Measurements from ENCODE around the gene MAP1LC3A. TPM values are rescaled to one million over a fixed set of nuclear protein-coding genes. Genes with fewer than 3 reads are reported as not detected.
A peak's percentile ranks its signal among the peaks of the same experiment; 100 is the strongest.

The MAP1LC3A gene
- total RNA-seq, 1 donor from 2014 or later: 5.5 TPM

DNA sequence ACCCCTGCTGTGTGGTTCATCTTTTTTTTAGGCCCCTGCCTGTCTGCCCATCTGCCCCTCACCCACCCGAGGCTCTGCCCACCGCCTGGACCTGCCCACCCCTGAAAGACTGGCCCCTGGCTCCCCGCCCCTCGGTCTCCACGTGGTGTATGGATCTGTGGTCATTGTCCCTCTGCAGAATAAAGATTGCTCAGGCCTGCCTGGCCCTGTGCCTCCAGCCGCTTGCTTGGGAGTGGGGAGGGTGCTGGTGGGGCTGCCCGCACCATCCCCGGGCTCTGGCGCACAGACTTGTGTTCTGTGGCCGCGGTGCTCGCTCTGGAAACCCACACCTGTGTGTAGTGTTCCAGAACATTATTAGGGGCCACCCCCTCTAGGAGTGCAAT is 1.6 kb downstream of the MAP1LC3A start:
- TF ChIP-seq, protein P1, sequence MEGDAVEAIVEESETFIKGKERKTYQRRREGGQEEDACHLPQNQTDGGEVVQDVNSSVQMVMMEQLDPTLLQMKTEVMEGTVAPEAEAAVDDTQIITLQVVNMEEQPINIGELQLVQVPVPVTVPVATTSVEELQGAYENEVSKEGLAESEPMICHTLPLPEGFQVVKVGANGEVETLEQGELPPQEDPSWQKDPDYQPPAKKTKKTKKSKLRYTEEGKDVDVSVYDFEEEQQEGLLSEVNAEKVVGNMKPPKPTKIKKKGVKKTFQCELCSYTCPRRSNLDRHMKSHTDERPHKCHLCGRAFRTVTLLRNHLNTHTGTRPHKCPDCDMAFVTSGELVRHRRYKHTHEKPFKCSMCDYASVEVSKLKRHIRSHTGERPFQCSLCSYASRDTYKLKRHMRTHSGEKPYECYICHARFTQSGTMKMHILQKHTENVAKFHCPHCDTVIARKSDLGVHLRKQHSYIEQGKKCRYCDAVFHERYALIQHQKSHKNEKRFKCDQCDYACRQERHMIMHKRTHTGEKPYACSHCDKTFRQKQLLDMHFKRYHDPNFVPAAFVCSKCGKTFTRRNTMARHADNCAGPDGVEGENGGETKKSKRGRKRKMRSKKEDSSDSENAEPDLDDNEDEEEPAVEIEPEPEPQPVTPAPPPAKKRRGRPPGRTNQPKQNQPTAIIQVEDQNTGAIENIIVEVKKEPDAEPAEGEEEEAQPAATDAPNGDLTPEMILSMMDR (IDR thresholded peaks at IDR 0.05): no peak
- TF ChIP-seq EZH2 (IDR thresholded peaks at IDR 0.05) (no peak), EZH2phosphoT487 (IDR thresholded peaks at IDR 0.05) (no peak)
- peaks cover 30% of the 10 kb centered on the region for H3K27me3 ChIP-seq
- no peaks in the 10 kb centered on the region for H3K9me3 ChIP-seq (ENCODE audit: low read depth)
- peaks cover 2% of the 10 kb centered on the region for H3K36me3 Mint-ChIP-seq
- H3K4me2 ChIP-seq: no peak overlapping the region
- H3K36me3 ChIP-seq: no peaks in the 10 kb centered on the region
- no peaks in the 10 kb centered on the region for H3K4me1 ChIP-seq
- DNase-seq (ENCODE audit: low spot score): no peak
- peaks cover 2% of the 10 kb centered on the region for H3K27me3 Mint-ChIP-seq (ENCODE audit: insufficient read depth, low read depth)
- no peaks in the 10 kb centered on the region for H3K79me2 ChIP-seq (ENCODE audit: low read depth)
- H3F3A ChIP-seq (ENCODE audit: low read depth): peaks cover 12% of the 10 kb centered on the region
- H3K27ac Mint-ChIP-seq: no peak overlapping the region
- no peak overlapping the region for H2AFZ ChIP-seq (replicated peaks)
- H3K9me3 Mint-ChIP-seq: no peaks in the 10 kb centered on the region
- no peak overlapping the region for H3K9ac ChIP-seq
- no peak overlapping the region for H3K27ac ChIP-seq
- H3K4me3 ChIP-seq: no peak overlapping the region
- H3K4me1 Mint-ChIP-seq: no peaks in the 10 kb centered on the region
- H4K20me1 ChIP-seq (ENCODE audit: low read depth): peaks cover 11% of the 10 kb centered on the region
- peak overlapping the region; percentile 60 for H3K4me3 Mint-ChIP-seq

DNA sequence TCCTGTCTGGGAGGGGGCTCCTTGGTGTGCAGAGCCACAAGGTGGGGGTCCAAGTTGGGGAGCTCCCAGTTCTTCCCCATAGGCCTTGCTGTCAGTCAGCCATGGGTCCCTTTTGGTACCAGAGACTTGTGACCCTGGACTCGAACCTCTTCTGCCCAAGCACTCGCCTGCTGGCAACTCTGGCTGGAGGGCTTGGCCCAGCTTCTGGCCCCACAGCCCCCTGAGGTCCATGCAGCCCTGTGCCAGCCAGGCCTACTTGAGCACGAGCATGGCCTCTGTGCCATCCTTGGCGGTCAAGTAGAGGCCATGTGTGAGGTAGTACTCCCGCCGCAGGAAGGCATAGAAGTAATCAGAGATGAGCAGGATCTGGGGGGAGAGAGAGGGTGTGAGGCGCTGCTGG is 2.1 kb downstream of the MAP1LC3A start:
- H3K79me2 ChIP-seq (ENCODE audit: low read depth): no peaks in the 10 kb centered on the region
- H3K27ac ChIP-seq: no peak overlapping the region
- H3K4me1 ChIP-seq: no peaks in the 10 kb centered on the region
- DNase-seq (ENCODE audit: low spot score): no peak
- no peaks in the 10 kb centered on the region for H3K36me3 ChIP-seq
- peaks cover 2% of the 10 kb centered on the region for H3K36me3 Mint-ChIP-seq
- no peak overlapping the region for H3K4me3 Mint-ChIP-seq
- H3F3A ChIP-seq (ENCODE audit: low read depth): peaks cover 12% of the 10 kb centered on the region
- no peak overlapping the region for H3K9ac ChIP-seq
- TF ChIP-seq EZH2 (IDR thresholded peaks at IDR 0.05) (no peak), EZH2phosphoT487 (IDR thresholded peaks at IDR 0.05) (no peak)
- TF ChIP-seq, protein P1 (IDR thresholded peaks at IDR 0.05): no peak
- H3K4me2 ChIP-seq: no peak overlapping the region
- H4K20me1 ChIP-seq (ENCODE audit: low read depth): peaks cover 11% of the 10 kb centered on the region
- H3K9me3 Mint-ChIP-seq: no peaks in the 10 kb centered on the region
- H3K4me1 Mint-ChIP-seq: no peaks in the 10 kb centered on the region
- peaks cover 2% of the 10 kb centered on the region for H3K27me3 Mint-ChIP-seq (ENCODE audit: insufficient read depth, low read depth)
- H3K4me3 ChIP-seq: no peak overlapping the region
- peaks cover 30% of the 10 kb centered on the region for H3K27me3 ChIP-seq
- H2AFZ ChIP-seq (replicated peaks): no peak overlapping the region
- no peak overlapping the region for H3K27ac Mint-ChIP-seq
- H3K9me3 ChIP-seq (ENCODE audit: low read depth): no peaks in the 10 kb centered on the region

DNA sequence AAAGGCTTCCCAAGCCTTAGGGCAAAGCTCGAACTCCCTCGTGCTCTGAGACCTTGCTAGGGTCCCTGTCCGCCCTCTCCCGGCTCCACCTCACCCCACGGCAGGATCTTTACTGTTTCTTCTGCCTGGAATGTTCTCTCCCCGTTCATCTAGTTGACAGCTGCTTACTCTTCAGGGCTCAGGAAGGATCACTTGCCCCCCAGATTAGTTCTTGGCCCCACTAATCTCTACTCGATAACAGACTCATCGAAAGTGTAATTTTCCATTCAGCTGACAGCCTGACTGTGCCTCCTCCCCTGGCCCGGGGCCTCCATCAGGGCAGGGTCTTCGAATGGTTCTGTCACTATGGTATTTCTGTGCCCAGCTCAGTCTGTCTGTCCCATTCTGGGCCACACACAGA is 3.1 kb downstream of the MAP1LC3A start:
- Histone ChIP-seq H3K4me1 (no peaks in the 10 kb centered on the region), H4K20me1 (ENCODE audit: low read depth) (peaks cover 11% of the 10 kb centered on the region), H3F3A (ENCODE audit: low read depth) (peaks cover 10% of the 10 kb centered on the region), H3K36me3 (no peaks in the 10 kb centered on the region), H3K27ac (no peak overlapping the region), H3K4me3 (no peak overlapping the region), H2AFZ (replicated peaks) (no peak overlapping the region), H3K79me2 (ENCODE audit: low read depth) (no peaks in the 10 kb centered on the region), H3K4me2 (no peak overlapping the region), H3K27me3 (peaks cover 30% of the 10 kb centered on the region), H3K9me3 (ENCODE audit: low read depth) (no peaks in the 10 kb centered on the region), H3K9ac (no peak overlapping the region)
- H3K4me1 Mint-ChIP-seq: peaks cover 8% of the 10 kb centered on the region
- H3K9me3 Mint-ChIP-seq: no peaks in the 10 kb centered on the region
- H3K36me3 Mint-ChIP-seq: peaks cover 2% of the 10 kb centered on the region
- H3K4me3 Mint-ChIP-seq: no peak overlapping the region
- H3K27me3 Mint-ChIP-seq (ENCODE audit: insufficient read depth, low read depth): peaks cover 3% of the 10 kb centered on the region
- no peak for DNase-seq (ENCODE audit: low spot score)
- H3K27ac Mint-ChIP-seq: no peak overlapping the region
- no peak for TF ChIP-seq EZH2 (IDR thresholded peaks at IDR 0.05)
- TF ChIP-seq, protein P1 (IDR thresholded peaks at IDR 0.05): no peak
- no peak for TF ChIP-seq EZH2phosphoT487 (IDR thresholded peaks at IDR 0.05)

Measured in neural progenitor cell (in vitro differentiated cells).